OCI-M2 (cell line): ENCODE data around the gene TXNDC12.

Source experiments
- DNase-seq: peaks from one replicate; lab custom pipeline; 2025; ENCODE audit not compliant: unreplicated experiment; lab: John Stamatoyannopoulos, UW

The TXNDC12 gene

DNA sequence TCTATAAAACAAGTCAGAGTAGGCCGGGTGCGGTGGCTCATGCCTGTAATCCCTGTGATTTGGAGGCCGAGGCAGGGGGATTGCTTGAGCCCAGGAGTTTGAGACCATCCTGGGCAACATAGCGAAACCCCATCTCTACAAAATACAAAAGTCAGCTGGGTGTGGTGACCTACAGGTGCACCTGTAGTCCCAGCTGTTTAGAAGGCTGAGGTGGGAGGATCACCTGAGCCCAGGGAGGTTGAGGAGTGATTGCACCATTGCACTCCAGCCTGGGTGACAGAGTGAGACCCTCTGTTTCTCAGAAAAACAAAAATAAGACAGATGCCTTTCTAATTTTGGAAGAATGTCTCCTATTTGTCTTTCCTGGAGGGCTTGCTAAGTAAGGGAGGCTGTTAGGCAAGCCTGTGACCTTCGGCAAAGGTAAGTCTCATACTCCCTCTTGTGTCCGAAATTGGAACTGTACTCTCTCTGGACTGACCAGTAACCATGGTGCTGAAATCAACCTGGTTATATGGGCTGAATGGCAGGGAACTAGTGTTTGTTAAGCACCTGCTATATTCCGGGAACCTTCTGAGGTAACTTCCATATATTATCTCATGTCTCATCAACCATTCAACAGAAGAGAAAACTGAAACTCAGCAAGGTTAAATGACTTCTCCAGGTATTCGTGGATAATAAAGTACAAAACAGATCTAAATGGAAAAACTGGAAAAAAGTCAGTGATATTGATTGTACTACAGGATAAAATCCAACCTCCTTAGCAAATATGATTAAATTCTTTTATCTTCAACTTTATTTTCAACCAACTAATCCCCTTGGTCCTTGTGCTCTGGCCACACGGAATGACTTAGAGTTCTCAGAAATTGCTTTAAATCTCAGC, 52.7 kb downstream of the TXNDC12 start:
- peak; percentile 91 for DNase-seq

DNA sequence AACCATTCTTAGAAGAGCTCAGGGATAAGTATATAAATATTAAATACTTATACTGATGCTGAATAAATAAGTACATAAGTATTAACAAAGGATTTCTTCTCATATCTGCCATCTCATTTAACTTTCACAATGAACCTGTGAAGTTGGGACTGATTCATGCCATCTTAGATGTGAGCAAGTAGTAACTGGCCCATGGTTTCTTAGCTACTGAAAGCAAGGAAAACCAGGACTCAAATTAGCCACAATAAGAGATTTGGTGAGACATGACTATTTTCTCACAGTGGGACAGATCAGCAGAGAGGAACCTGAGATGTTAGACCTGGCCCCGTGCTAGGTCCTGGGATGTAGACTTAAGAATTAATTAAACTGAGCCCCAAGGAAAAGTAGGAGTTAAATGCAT, 56.3 kb downstream of the TXNDC12 start:
- DNase-seq: no peak

DNA sequence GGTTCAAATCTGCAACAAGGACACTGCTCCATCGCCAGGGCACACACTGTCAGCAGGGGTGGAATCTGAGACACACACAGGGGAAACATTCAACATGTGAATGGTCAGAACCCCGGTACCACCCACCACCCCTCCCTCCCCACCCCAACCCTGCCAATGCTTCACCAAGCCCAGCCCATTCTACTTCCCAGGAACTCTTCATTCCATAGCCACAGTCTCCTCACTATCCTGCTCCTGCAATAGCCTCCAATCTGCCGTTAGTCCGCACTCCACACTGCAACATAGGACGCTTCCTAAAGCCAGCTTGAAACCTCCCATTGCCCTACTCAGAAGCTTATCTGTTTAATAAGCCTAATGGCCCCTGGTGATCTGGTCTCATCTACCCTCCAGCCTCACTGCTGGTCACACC, 57.0 kb downstream of the TXNDC12 start:
- DNase-seq: no peak

DNA sequence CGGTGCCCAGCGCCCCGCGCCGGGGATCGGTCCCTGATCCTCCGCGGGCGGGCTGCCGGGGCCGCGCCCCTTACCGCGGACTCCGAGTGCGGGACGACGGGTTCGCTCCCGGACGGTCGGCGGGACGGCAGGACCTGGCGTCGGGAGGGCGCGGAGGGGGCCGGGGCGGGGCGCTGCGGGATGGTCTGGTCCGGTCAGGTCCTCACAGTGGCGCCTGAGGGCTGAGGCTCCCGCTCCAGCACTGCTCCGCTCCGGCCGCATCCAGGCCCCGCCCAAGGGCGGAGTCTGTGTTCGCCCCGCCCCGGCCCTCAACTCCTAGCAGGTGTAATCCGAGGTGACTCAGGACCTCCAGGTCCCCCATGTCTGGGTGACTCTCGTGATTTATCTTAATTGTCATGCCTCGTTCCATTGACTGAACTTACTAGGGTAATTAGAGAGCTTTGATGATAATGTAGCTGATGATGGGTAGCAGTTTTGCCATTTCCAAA, 64.5 kb downstream of the TXNDC12 start, which contains the start of gene RAB3B:
RAB3B (minus strand) TSS at position 223 of the 488 bp plus-strand sequence. CDS start 13,583 bp downstream, outside the sequence.
- DNase-seq: no peak

DNA sequence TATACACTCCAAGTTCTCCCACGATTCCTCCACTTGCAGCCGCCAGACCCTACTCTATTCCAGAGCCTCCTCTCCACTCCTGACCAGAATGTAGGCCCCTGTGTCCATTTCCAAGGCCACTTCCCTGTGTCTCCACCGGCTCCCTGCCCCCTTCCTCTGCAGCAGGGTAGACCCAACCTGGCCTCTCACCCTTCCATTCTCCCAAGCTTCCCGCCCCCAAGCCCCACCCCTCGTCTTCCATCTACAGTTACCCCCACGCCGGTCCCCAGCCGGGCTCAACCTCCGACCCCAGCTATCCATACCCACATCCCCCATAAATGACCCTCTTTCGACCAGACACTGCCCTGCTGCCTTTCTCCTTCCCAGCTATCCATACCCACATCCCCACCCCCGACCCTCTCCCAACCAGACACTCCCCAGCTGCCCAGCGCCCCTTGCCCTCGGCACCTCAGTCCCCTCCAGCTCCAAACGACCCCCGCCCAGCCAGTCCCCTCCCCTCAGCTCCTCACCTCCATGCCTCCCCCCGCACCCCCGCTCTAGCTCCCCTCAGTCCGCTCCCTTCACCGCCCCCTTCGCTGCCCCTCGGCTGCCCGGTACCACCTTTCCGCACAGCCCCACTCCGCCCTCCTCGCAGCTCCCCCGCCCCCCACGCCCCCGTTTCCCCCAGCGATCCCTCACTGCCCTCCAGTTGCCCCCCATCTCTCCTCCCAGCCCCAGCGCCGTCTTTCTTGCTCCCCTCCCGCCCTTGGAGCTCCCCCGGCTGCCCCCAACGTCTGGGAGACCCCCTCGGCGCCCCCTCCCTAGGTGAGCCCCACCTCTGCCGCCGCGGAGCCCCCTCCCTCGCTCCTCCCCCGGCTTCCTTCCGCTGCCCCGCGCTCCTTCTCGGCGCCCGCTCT, 65.2 kb downstream of the TXNDC12 start:
- DNase-seq: no peak

DNA sequence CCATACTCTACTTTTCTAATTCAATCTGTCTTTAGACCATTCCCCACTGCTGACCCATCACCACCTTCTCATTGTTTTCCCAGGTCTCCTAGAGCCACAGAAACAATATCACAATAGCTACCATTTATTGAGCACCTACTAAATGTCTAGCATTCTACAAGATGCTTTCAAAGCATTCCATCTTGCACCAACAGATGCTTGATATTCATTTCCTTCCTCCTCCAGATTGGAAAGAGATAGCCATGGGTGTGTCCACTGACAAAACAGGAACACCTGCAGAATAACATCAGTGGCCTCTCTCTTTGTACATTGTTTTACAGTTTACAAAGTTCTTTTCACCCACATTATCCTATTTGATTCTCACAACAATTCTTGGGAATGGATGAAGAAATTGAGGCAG, 66.7 kb downstream of the TXNDC12 start:
- no peak for DNase-seq

DNA sequence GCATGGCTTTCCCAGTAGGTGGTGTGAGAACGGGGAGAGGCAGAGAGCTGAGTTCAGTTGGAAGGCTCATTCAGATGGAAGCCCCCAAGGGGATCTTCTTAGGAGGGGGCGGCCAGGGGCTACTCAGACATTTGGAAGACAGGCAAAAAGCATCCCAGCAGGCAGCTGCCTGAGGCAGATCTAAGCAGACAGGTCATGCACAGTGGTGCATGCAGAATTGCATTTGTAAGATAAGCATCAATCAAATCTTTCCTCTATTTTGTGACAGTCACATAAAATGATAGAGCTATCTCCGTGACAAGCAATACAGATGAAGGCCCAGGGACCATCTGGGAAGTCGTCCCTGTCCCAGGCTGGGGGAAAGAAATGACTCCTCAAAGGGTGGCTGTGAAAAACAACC, 68.3 kb downstream of the TXNDC12 start:
- no peak for DNase-seq

DNA sequence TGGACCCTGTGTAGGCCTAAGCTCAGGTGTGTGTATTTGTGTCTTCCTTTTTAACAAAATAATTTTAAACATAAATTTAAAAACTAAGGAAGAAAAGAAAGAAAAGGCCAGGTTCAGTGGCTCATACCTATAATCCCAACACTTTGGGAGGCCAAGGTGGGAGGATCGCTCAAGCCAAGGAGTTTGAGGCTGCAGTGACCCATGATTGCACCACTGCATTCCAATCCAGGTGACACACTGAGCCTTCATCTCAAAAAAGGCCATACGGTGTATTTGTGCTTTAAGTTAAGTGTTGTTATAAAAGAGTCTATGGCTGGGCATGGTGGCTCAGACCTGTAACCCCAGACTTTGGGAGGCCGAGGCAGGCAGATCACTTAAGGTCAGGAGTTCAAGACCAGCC, 72.8 kb downstream of the TXNDC12 start:
- no peak for DNase-seq

DNA sequence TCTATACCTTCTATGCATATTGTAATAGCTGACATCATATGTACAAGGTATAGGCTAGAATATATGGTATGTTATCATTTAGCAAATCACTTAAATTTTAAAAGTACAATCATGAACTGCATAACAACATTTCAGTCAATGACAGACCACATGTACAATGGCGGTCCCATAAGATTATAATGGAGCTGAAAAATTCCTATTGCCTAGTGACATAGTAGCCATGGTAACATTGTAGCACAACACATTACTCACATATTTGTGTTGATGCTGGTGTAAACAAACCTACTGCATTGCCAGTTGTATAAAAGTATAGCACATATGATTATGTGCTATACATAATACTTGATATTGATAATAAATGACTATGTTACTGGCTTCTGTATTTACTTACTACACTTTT, 73.4 kb downstream of the TXNDC12 start:
- DNase-seq: no peak

DNA sequence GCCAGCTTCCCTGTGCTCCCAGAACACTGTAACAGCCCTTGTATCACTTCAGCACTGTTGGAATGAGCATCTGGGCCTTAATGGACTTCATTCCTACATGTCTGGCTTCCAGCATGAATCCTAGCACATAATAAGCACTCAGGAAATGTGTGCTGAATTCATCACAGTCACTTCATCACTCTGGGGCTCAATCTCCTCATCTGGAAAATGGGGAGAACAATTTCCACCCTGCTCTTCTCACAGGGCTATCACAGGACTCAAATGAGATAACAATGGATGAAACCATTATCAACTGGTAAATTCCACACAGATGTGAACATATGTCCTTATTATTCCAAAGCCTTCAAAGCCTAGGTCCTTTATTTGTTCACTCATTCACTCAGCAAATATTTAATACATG, 76.9 kb downstream of the TXNDC12 start:
- no peak for DNase-seq

DNA sequence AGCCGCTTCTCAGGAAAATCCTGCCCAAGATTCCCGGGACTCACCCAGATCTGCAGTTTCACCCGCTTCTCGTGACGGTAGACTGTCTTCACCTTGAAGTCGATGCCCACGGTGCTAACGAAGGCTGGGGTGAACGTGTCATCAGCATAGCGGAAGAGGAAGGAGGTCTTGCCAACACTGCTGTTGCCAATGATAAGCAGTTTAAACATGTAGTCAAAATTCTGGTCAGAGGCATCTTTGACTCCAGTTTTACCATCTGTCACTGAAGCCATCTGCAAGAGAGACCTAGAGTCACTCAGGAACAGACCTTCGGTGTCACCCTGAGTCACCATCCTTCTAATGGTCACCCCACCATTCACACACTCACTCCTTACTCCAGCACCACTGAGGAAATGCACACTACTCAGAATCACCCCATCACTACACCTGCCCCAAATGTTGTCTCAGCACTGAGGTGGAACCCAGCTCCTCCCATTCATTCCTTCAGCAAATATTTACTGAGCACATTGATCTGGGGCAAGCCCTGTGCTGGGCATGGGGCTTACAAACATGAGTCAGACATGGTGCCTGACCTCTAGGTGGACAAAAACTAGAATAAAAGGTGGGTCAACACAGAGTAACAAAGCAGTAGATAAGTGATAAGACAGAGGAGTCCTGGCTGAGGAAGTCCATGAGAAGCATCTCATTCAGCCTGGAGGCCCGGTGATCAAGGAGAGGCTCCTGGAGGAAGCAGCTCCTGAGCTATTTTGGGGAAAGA, 78.0 kb downstream of the TXNDC12 start:
- no peak for DNase-seq

DNA sequence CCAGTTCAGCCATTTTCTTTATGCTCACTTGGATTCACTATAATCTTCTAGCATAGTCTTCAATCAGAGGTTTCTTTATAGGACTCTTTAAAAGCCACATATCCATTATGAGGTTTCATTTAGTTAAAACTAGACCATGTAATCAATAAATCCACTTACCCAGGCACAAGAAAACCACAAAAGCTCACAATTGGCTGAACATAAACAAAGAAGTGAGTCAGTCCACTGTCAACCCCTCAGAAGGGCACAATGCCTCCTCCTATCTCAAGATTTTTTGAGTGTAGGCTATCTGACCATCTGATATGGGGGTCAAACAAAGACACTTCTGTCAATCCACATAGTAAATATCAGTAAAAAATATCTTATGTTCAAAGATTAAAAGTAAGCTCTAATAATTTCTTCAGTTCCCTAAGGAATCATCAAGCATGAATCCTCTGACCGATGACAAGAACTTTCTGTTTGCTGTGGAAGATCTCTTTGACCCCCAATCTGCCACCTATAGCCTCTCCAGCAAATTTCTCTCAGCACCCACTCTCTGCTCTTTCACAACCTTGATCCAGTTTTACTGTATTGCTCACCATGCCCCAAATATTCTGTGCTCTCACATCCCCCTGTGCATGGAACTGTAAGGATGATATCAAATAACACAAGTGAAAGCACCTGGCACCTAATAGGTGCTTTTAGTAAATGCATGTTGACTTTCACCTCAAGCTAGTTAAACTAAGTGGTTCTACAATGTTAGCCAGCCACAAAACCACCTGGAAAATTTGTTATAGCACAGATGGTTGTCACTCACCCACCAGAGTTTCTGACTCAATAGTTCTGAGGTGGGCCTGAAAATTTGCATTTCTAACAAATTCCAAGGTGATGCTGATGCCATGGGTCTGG, 81.2 kb downstream of the TXNDC12 start:
- DNase-seq: no peak
